Uterus (tissue), 4 donors: ENCODE measurements around the gene SNX9. TPM values are rescaled to one million over a fixed set of nuclear protein-coding genes. Genes with fewer than 3 reads are reported as not detected.

Source experiments
- DNase-seq, 2 donors: peaks; one replicate each; pipeline ENCODE4 v3.0.0-alpha.2; 2019 to 2020
- H3K27ac ChIP-seq, 2 donors: fragments of 200-600 bp; sonication (generic); 1 replicate in 1 of 2; 2 replicates in 1 of 2; pipeline ENCODE4 v1.5.1; 2016 to 2018
- H3K27me3 ChIP-seq, 2 donors: fragments of 200-600 bp; sonication (generic); one replicate each; pipeline ENCODE4 v1.5.1; 2018 to 2019; ENCODE audit warnings: control low read depth in 1 of 2
- H3K36me3 ChIP-seq, 2 donors: fragments of 200-600 bp; sonication (generic); one replicate each; pipeline ENCODE4 v1.5.1; 2019; ENCODE audit warnings: control low read depth in 1 of 2
- H3K4me1 ChIP-seq, 2 donors: fragments of 200-600 bp; sonication (generic); one replicate each; pipeline ENCODE4 v1.5.1; 2018 to 2019; ENCODE audit warnings: control low read depth in 1 of 2
- H3K4me3 ChIP-seq, 2 donors: fragments of 200-600 bp; sonication (generic); 1 replicate in 1 of 2; 2 replicates in 1 of 2; pipeline ENCODE4 v1.5.1; 2018 to 2019; ENCODE audit warnings: mild to moderate bottlenecking in 1 of 2
- H3K9me3 ChIP-seq, 2 donors: fragments of 200-600 bp; sonication (generic); one replicate each; pipeline ENCODE4 v1.5.1; 2019; ENCODE audit warnings: control low read depth in 1 of 2
- POLR2A ChIP-seq, 2 donors: fragments of 450-650 bp; IDR thresholded peaks; one replicate each; pipeline ENCODE4 v1.6.1; 2016; ENCODE audit warnings: antibody characterized with exemption in 2 of 2, mild to moderate bottlenecking in 1 of 2, moderate library complexity in 1 of 2
- intact Hi-C: fragments of 100-400 bp; cut with DNase I; formaldehyde crosslinking; loops from one replicate; pipeline ENCODE4 v1.15.1; 2023; ENCODE audit warnings: low total_unique reads
- total RNA-seq, 4 donors: library from RNA; depleted of rRNA in 3 of 4; stranded (reverse); fragments of >200 nt in 3 of 4; gene quantifications; one replicate each; pipeline versions ENCODE4 v1.1.0 to v1.2.4, GENCODE V29; 2014 to 2023
- TF ChIP-seq, protein P1 (sequence below), 4 experiments: fragments of 200-600 bp in 2 of 4; fragments of 450-650 bp in 2 of 4; sonication (generic) in 2 of 4; IDR thresholded peaks; one replicate each; pipeline ENCODE4 v1.5.1; 2016 to 2019; ENCODE audit warnings: antibody characterized with exemption in 4 of 4, mild to moderate bottlenecking in 2 of 4, moderate library complexity in 1 of 4
- donor health status: DM: yes; HTN: yes; CAD: no.

Gene SNX9
- total RNA-seq, 4 donors from 2014 or later = 31.0 to 65.9 (median 50.5) TPM

DNA sequence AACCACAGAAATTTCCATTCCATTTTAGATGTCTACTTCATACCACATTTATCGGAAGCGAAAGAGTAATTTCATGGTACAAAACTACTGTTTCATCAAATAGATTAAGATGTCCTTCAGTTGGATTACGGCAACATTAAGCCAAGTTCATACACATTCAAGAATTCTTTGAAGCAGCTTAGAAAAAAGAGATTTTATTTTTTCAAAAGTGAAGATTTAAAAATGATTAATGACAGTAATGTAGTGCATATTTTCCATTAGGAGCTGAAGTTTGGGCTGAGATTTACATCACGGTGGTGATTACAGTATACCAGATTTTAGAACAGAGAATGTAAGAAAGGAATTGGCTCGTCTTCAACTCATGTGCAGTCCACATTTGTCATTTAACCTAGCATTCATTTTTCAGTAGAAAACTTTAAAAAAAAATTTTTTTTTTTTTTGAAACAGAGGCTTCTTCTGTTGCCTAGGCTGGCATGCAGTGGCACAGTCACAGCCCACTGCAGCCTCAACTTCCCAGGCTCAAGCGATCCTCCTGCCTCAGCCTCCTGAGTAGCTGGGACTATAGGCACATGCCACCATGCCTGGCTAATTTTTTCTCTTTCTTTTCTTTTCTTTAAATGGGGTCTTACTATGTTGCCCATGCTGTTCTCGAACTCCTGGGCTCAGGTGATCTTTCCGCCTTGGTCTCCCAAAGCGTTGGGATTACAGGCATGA is 160.5 kb downstream of the SNX9 start:
- TF ChIP-seq, protein P1, sequence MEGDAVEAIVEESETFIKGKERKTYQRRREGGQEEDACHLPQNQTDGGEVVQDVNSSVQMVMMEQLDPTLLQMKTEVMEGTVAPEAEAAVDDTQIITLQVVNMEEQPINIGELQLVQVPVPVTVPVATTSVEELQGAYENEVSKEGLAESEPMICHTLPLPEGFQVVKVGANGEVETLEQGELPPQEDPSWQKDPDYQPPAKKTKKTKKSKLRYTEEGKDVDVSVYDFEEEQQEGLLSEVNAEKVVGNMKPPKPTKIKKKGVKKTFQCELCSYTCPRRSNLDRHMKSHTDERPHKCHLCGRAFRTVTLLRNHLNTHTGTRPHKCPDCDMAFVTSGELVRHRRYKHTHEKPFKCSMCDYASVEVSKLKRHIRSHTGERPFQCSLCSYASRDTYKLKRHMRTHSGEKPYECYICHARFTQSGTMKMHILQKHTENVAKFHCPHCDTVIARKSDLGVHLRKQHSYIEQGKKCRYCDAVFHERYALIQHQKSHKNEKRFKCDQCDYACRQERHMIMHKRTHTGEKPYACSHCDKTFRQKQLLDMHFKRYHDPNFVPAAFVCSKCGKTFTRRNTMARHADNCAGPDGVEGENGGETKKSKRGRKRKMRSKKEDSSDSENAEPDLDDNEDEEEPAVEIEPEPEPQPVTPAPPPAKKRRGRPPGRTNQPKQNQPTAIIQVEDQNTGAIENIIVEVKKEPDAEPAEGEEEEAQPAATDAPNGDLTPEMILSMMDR (IDR thresholded peaks at IDR 0.05) = no peak
- no peak for TF ChIP-seq POLR2A (IDR thresholded peaks at IDR 0.05)
- Histone ChIP-seq H3K4me3 (peak overlapping the region; percentile 44 to 80), H3K36me3 (no peaks in the 10 kb centered on the region), H3K9me3 (no peaks in the 10 kb centered on the region), H3K27ac (peak overlapping the region; percentile 88 to 89), H3K27me3 (no peaks in the 10 kb centered on the region), H3K4me1 (no peaks in the 10 kb centered on the region)
- no peak for DNase-seq
- intact Hi-C loops = no loop called here

DNA sequence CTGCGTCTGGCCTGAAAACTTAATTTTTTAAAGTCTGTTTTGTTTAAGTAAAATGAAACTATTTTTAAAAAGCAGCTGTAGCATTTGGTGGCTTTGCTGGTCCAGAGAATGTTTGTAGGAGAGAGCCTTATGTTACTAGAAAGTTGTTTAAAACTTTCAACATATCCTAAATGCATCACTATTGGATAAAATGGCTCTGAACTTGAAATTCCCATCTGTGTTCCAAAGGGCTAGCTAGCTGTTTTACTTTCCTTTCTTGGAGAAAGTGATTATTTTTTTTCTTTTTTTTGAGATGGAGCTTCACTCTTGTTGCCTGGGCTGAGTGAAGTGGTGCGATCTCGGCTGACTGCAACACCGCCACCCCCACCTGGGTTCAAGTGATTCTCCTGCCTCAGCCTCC is 161.1 kb downstream of the SNX9 start:
- peak overlapping the region in 1 of 2 donors; percentile 89 for H3K27ac ChIP-seq
- no peaks in the 10 kb centered on the region for H3K4me1 ChIP-seq
- no peak for TF ChIP-seq POLR2A (IDR thresholded peaks at IDR 0.05)
- TF ChIP-seq, protein P1 (IDR thresholded peaks at IDR 0.05) = no peak

DNA sequence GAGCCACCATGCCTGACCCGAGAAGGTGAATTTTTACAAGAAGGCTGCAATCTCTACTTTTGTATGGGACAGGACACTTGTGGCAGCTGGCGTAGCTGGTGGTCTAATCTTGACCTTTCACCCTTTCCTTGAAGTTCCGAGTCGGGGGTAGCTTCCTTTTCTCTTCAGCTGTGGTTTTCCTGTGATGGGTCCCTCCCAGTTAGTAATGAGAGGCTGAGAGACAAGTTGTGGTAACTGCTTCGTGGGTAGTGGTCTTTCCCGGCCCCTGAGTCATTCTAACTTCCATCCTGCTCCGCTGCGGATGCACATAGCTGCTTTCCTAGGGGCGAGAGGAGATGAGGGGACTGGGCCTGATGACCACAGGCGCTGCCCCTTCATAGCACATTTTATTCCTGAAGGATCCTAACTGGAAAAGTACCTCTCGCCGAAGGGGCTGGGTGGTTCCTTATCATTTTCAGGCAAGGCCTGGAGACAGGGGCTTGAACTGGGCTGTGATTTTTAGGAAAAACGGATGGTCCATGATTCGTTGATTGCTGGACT is 161.7 kb downstream of the SNX9 start:
- no peaks in the 10 kb centered on the region for H3K36me3 ChIP-seq
- DNase-seq = no peak
- H3K27me3 ChIP-seq = no peaks in the 10 kb centered on the region
- H3K4me1 ChIP-seq = peaks cover 0 to 2% of the 10 kb centered on the region in 2 donors
- H3K4me3 ChIP-seq = no peak overlapping the region
- H3K27ac ChIP-seq = peak overlapping the region in 1 of 2 donors; percentile 44
- intact Hi-C loops = no loop called here
- TF ChIP-seq, protein P1 (IDR thresholded peaks at IDR 0.05) = no peak
- TF ChIP-seq POLR2A (IDR thresholded peaks at IDR 0.05) = no peak
- no peaks in the 10 kb centered on the region for H3K9me3 ChIP-seq

More for the DNA sequence above, 161.1 kb downstream of the SNX9 start:
- intact Hi-C loops = no loop called here
- no peak for DNase-seq
- Histone ChIP-seq H3K27me3 (no peaks in the 10 kb centered on the region), H3K36me3 (no peaks in the 10 kb centered on the region), H3K4me3 (no peak overlapping the region), H3K9me3 (no peaks in the 10 kb centered on the region)

DNA sequence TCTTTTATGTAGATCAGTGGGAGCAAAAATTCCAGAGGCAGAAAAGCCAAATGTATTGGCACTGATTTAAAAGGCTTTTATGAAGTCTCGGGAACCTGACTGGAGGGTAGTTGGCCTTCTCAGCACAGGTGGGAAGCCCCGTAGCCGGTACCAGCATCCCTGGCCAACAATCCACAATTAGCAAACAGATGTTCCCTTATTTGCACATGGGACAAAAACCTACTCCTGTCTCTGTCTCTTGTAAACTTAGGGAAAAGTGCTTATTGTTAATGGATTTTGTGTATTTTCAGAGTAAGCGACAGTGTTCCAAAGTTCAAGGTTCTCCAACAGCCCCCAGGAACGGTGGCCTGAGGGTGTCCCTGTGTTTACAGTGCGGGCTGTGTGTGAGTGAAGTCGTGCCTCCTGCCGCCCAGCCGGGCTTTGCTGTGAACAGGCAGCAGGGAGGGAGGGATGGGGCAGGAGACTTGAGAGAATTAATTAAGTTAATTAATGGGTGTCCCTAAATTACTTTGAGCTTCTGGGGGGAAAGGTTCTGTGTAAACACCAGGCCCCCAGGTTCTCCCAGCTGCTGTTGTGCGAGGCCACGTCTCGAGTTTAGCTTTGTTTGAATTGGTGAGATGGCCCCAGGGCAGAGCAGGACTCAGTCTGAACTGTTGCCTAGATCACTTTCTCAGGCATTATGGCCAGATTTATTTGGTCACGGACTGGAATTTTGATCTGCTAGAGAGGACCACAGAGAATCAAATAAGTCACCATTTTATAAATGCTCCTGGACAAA is 162.5 kb downstream of the SNX9 start:
- no peaks in the 10 kb centered on the region for H3K9me3 ChIP-seq
- H3K4me3 ChIP-seq = no peak overlapping the region
- H3K27ac ChIP-seq = peak overlapping the region in 1 of 2 donors; percentile 44
- TF ChIP-seq, protein P1 (IDR thresholded peaks at IDR 0.05) = no peak
- no peak for TF ChIP-seq POLR2A (IDR thresholded peaks at IDR 0.05)
- no peaks in the 10 kb centered on the region for H3K36me3 ChIP-seq
- H3K4me1 ChIP-seq = peaks cover 0 to 10% of the 10 kb centered on the region in 2 donors
- H3K27me3 ChIP-seq = no peaks in the 10 kb centered on the region
- DNase-seq = peak in 1 of 2 donors; percentile 6
- intact Hi-C loops = no loop called here
